ENCODE measurements around the gene VCX2. TPM values are rescaled to one million over a fixed set of nuclear protein-coding genes. Genes with fewer than 3 reads are reported as not detected.
"Not testable (repeated sequence)": the region's sequence is repeated elsewhere in the genome, so short reads cannot be mapped to it uniquely, and the experiment has no call there.

Gene VCX2
- total RNA-seq, 1 donor from 2014 or later, result not detected

DNA sequence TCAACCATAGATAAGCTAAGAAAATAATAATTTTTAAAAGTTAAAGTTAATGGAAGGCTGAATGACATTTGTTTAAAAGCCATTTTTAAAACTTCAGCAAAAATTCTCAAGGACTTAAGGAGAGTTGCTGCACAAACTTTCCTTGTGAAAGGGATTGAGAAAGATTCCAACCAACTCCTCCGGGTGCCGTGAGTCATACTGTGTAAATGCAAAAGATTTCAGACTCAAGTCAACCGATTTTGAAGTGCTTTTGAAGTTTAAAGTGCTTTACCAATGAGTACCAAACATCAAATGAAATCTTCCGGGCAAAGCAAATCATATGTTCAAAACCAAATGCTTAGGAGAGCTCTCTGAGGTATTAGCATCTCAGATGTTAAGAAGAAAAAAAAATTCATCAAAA lies 31.4 kb downstream of the VCX2 start:
- no peak overlapping the region for H3K4me3 ChIP-seq
- no peak for DNase-seq (ENCODE audit: low spot score in 2 of 2)

DNA sequence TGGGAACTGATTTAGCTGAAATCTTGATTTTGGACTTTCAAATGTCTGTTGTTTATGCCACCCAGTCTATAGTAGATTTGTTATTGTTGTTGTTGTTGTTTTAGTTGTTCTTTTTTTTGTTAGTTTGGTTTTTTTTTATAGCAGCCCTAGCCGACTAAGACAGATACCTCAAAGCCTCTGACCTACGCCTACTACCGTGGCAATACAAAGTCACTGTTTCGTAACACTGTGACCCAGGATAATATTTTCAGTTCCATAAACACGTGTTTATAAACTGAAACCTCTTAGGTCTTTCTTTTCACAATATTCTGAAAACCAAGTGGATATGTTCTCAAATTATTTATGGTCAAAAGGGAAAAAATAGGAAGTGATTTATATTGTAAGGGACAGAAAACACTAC lies 32.8 kb downstream of the VCX2 start:
- Histone ChIP-seq H3K4me3 (no peak overlapping the region), H3K27ac (no peak overlapping the region), H3K4me1 (no peaks in the 10 kb centered on the region), H3K9me3 (no peaks in the 10 kb centered on the region), H3K36me3 (no peaks in the 10 kb centered on the region), H3K27me3 (no peaks in the 10 kb centered on the region)
- DNase-seq (ENCODE audit: low spot score in 2 of 2), result no peak
- TF ChIP-seq, protein P1, sequence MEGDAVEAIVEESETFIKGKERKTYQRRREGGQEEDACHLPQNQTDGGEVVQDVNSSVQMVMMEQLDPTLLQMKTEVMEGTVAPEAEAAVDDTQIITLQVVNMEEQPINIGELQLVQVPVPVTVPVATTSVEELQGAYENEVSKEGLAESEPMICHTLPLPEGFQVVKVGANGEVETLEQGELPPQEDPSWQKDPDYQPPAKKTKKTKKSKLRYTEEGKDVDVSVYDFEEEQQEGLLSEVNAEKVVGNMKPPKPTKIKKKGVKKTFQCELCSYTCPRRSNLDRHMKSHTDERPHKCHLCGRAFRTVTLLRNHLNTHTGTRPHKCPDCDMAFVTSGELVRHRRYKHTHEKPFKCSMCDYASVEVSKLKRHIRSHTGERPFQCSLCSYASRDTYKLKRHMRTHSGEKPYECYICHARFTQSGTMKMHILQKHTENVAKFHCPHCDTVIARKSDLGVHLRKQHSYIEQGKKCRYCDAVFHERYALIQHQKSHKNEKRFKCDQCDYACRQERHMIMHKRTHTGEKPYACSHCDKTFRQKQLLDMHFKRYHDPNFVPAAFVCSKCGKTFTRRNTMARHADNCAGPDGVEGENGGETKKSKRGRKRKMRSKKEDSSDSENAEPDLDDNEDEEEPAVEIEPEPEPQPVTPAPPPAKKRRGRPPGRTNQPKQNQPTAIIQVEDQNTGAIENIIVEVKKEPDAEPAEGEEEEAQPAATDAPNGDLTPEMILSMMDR (IDR thresholded peaks at IDR 0.05), result no peak
- intact Hi-C loops (cut with DNase I), result no loop called here

More for the DNA sequence above, 31.4 kb downstream of the VCX2 start:
- Histone ChIP-seq H3K4me1 (no peaks in the 10 kb centered on the region), H3K27ac (no peak overlapping the region), H3K9me3 (no peaks in the 10 kb centered on the region), H3K27me3 (no peaks in the 10 kb centered on the region), H3K36me3 (no peaks in the 10 kb centered on the region)
- TF ChIP-seq, protein P1 (IDR thresholded peaks at IDR 0.05), result no peak
- intact Hi-C loops (cut with DNase I), result no loop called here

DNA sequence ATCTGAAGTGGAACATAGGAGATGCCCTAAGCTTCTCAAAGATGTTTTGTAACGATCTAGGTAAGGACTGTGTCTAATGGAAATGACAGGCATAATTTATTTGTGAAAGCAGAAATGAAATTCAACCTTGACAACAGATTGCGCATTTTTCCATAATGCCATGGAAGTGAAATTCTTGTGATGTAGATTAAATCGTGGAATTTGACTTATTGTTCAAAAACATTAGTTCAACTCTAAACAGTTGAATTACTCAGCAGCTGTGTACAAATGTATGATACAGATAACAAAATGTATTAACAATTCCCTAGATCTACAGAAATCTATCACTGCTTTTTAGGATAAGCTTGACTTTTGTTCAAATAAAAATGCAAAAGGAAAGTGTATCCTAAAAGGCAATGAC lies 44.4 kb downstream of the VCX2 start:
- DNase-seq (ENCODE audit: low spot score in 2 of 2), result no peak
- Histone ChIP-seq H3K27me3 (no peaks in the 10 kb centered on the region), H3K27ac (no peak overlapping the region), H3K4me3 (no peak overlapping the region), H3K9me3 (no peaks in the 10 kb centered on the region), H3K4me1 (no peaks in the 10 kb centered on the region), H3K36me3 (no peaks in the 10 kb centered on the region)
- TF ChIP-seq, protein P1 (IDR thresholded peaks at IDR 0.05), result no peak
- intact Hi-C loops (cut with DNase I), result no loop called here

DNA sequence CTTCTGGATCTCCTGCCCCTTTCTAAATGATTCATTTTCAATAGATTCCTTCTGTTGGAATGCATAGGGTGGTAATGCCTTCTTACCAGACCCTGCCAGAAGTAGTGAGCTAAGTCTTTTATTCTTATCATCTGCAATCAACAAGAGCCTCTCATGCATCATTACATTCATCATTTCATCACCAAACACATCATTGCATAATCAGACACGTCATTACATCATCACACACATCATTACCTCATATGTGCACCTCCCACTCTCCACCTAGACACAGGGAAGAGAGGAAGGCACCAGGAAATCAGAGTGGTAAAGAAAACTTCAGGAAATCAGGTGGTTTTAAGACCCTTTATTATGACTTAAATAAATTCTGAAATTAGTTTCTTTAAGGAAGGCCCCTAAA lies 45.0 kb downstream of the VCX2 start:
- no peak overlapping the region for H3K4me3 ChIP-seq
- H3K27ac ChIP-seq, result no peak overlapping the region
- H3K27me3 ChIP-seq, result no peaks in the 10 kb centered on the region
- H3K4me1 ChIP-seq, result no peaks in the 10 kb centered on the region
- intact Hi-C loops (cut with DNase I), result no loop called here
- H3K36me3 ChIP-seq, result no peaks in the 10 kb centered on the region
- no peak for DNase-seq (ENCODE audit: low spot score in 2 of 2)
- TF ChIP-seq, protein P1 (IDR thresholded peaks at IDR 0.05), result no peak
- H3K9me3 ChIP-seq, result no peaks in the 10 kb centered on the region

DNA sequence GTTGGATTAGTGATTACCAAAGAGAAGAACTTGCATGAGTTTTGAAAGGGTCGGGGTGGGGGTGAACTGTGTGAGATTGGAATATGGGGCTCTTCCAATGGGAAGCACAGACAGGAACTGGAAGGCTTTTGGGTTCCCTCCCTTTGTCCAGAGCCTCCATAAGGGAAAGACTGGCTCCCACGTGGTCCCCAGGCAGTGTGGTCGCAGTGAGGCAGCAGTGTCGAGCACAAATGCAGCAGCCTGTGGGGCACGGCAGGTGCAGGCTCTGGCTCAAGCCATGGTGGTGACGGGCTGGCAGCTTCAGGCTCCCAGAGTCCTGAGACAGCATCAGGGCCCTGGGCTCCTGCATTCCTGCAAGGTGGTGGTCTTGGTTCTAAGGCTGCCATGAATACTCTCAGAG lies 45.5 kb downstream of the VCX2 start:
- Histone ChIP-seq H3K36me3 (no peaks in the 10 kb centered on the region), H3K9me3 (no peaks in the 10 kb centered on the region), H3K4me3 (no peak overlapping the region), H3K27me3 (no peaks in the 10 kb centered on the region), H3K27ac (no peak overlapping the region), H3K4me1 (no peaks in the 10 kb centered on the region)
- TF ChIP-seq, protein P1 (IDR thresholded peaks at IDR 0.05), result no peak
- DNase-seq (ENCODE audit: low spot score in 2 of 2), result no peak
- intact Hi-C loops (cut with DNase I), result no loop called here

DNA sequence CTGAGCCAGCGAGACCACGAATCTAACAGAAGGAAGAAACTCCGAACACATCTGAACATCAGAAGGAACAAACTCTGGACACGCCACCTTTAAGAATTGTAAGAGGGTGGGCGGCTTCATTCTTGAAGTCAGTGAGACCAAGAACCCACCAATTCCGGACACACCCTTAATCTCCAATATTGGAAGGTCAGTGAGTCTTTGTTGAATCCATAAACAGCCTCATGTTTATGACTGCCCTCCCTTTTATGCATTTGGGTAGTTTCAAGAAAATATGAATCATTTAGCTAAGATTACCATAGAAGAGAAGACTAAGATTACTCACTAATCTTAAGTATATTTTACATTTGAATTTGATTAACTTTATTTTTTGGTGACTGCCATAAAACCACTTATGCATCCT lies 48.5 kb downstream of the VCX2 start:
- Histone ChIP-seq H3K4me1 (no peaks in the 10 kb centered on the region), H3K27me3 (no peaks in the 10 kb centered on the region), H3K27ac (no peak overlapping the region), H3K36me3 (no peaks in the 10 kb centered on the region), H3K9me3 (no peaks in the 10 kb centered on the region), H3K4me3 (no peak overlapping the region)
- intact Hi-C loops (cut with DNase I), result no loop called here
- no peak for DNase-seq (ENCODE audit: low spot score in 2 of 2)
- TF ChIP-seq, protein P1 (IDR thresholded peaks at IDR 0.05), result no peak

DNA sequence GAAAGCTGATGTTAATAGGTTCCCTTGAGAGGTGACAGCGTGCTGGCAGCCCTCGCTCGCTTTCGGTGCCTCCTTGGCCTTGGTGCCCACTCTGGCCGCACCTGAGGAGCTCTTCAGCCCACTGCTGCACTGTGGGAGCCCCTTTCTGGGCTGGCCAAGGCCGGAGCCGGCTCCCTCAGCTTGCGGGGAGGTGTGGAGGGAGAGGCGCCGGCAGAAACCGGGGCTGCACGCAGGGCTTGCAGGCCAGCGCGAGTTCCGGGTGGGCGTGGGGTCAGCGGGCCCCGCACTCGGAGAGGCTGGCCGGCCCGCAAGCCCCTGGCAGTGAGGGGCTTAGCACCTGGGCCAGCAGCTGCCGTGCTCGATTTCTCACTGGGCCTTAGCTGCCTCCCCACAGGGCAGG lies 49.7 kb downstream of the VCX2 start:
- H3K9me3 ChIP-seq; H3K4me3 ChIP-seq; DNase-seq (ENCODE audit: low spot score in 2 of 2); intact Hi-C loops (cut with DNase I); H3K27ac ChIP-seq; H3K36me3 ChIP-seq; H3K27me3 ChIP-seq; H3K4me1 ChIP-seq: not testable (repeated sequence)

Data from ascending aorta (tissue), 2 donors.